GM19240 (cell line): ENCODE results near the gene TAF8.
"Not testable (repeated sequence)": the region's sequence is repeated elsewhere in the genome, so short reads cannot be mapped to it uniquely, and the experiment has no call there.

Experiments used
- DNase-seq: peaks from one replicate; pipeline ENCODE4 v3.0.0; 2011; ENCODE audit warnings: low spot score; ENCODE audit not compliant: insufficient read length

The TAF8 gene

GRCh38 chr6:42028234-42029061 is 21.9 kb upstream of the TAF8 start:
- DNase-seq = no peak

- DNase-seq = no peak
These were observed 21.1 kb upstream of the TAF8 start for GRCh38 chr6:42029062-42029685.

GRCh38 chr6:42029881-42030280 is 20.4 kb upstream of the TAF8 start:
- no peak for DNase-seq

- DNase-seq = no peak
These were observed 19.5 kb upstream of the TAF8 start for GRCh38 chr6:42030585-42031506.

GRCh38 chr6:42032366-42032765 is 18.0 kb upstream of the TAF8 start:
- no peak for DNase-seq

- DNase-seq = not testable (repeated sequence)
These were observed 12.7 kb upstream of the TAF8 start for GRCh38 chr6:42037669-42038068.

- DNase-seq = no peak
These were observed 12.2 kb upstream of the TAF8 start for GRCh38 chr6:42038163-42038562.

- no peak for DNase-seq
These were observed 11.4 kb upstream of the TAF8 start for GRCh38 chr6:42038811-42039408.

GRCh38 chr6:42040856-42041480 is 9.4 kb upstream of the TAF8 start:
- DNase-seq = no peak

- no peak for DNase-seq
These were observed 8.8 kb upstream of the TAF8 start for GRCh38 chr6:42041481-42042053.

GRCh38 chr6:42042108-42042507 is 8.2 kb upstream of the TAF8 start:
- DNase-seq = no peak

GRCh38 chr6:42043787-42044475 is 6.4 kb upstream of the TAF8 start:
- peak; percentile 58 for DNase-seq

GRCh38 chr6:42045538-42046460 is 4.5 kb upstream of the TAF8 start:
- DNase-seq = no peak

GRCh38 chr6:42046464-42047212 is 3.7 kb upstream of the TAF8 start:
- DNase-seq = no peak

GRCh38 chr6:42047213-42047590 is 3.1 kb upstream of the TAF8 start:
- no peak for DNase-seq

GRCh38 chr6:42047790-42048405 is 2.4 kb upstream of the TAF8 start:
- DNase-seq = no peak

- DNase-seq = no peak
These were observed 1.1 kb upstream of the TAF8 start for GRCh38 chr6:42049116-42049809.
